ENCODE results near the gene VAV2.
A peak's percentile ranks its signal among the peaks of the same experiment; 100 is the strongest.
"Not testable (repeated sequence)": the region's sequence is repeated elsewhere in the genome, so short reads cannot be mapped to it uniquely, and the experiment has no call there.

The VAV2 gene

DNA sequence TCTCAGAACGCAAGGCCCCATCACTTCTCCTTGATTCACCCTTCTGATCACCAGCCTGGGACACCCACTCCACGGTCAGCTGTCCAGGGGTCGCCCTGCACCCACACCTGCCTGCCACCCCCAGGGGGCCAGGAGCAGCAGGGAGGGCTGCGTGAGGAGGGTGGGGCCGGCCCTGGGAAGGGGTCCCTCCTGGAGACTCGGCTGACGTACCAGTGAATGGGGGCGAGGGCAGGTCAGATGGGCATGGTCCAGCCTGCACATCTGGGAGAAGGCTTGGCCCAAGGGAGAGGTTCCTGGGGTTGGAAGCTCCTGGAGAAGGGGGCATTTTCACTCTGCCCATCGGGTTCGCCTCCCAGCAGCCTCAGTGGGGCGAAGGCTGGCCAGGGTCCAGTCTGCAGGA, 232.2 kb downstream of the VAV2 start:
- DNase-seq: no peak

GRCh38 chr9:133759146-133759900, 232.8 kb downstream of the VAV2 start:
- no peak for DNase-seq

GRCh38 chr9:133758228-133758627, 233.9 kb downstream of the VAV2 start:
- DNase-seq: no peak

DNA sequence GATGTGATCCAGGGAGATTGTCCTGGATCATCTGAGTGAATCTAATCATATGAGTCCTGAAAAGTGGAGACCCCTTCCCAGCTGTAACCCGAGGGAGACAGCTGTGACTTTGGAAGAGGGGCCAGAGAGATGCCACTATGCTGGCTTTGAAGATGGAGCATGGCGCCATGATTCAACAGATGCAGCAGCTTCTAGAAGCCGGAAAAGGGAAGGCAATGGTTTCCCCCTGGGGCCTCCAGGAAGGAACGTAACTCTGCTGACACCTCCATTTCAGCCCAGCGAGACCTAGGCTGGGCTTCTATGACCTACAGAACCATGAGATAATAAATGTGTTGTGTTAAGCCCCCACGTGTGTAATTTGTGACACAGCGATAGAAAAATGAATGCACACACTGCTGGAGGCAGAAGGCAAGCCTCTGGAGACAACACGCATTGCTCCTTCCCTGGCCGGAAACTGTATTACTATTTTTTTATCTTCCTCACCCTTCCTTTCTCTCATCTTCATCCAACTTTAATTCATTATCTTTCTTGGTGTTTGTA, 237.4 kb downstream of the VAV2 start:
- DNase-seq: no peak

GRCh38 chr9:133754187-133754586, 237.9 kb downstream of the VAV2 start:
- no peak for DNase-seq

- no peak for DNase-seq
Observed at GRCh38 chr9:133752739-133753446, 239.2 kb downstream of the VAV2 start.

DNA sequence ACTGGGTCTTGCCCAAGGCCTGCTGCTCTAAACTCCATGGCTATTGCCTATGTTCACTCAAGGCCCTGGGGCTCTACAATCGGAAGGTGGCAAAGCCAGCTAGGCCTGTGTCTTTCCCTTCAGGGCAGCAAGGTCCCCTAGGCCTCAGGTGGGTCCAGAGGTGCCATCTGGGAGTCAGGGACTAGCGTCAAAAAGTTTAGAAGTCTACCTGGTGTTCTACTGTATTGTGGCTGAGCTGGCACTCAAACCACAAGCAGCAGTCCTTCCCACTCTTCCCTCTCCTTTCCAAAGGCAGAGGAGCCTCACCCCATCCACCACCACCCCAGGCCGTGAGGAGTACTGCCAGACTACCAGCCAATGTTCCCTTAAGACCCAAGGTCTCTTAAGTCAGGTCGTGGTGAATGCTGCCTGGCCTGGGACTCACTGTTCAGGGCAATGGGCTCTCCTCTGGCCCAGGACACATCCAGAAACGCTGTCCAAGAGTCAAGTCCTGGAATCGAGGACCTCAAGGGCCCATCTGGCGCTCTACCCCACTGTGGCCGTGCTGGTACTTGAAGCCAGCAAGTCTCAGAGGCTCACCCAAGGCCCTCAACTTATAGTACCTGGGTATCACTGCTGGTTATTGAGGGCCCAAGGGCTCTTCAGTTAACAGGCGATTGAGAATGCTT, 241.0 kb downstream of the VAV2 start:
- no peak for DNase-seq

GRCh38 chr9:133747309-133747708, 244.8 kb downstream of the VAV2 start:
- DNase-seq: no peak

DNA sequence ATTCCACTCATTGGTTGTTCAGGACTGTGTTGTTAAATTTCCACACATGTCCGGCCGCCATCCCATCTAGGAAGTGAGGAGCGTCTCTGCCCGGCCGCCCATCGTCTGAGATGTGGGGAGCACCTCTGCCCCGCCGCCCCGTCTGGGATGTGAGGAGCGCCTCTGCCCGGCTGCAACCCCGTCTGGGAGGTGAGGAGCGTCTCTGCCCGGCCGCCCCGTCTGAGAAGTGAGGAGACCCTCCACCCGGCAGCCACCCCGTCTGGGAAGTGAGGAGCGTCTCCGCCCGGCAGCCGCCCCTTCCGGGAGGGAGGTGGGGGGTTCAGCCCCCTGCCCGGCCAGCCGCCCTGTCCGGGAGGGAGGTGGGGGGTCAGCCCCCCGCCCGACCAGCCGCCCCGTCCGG, 247.6 kb downstream of the VAV2 start:
- DNase-seq: not testable (repeated sequence)

- peak; percentile 92 for DNase-seq
Observed at GRCh38 chr9:133742849-133743444, 249.2 kb downstream of the VAV2 start.

DNA sequence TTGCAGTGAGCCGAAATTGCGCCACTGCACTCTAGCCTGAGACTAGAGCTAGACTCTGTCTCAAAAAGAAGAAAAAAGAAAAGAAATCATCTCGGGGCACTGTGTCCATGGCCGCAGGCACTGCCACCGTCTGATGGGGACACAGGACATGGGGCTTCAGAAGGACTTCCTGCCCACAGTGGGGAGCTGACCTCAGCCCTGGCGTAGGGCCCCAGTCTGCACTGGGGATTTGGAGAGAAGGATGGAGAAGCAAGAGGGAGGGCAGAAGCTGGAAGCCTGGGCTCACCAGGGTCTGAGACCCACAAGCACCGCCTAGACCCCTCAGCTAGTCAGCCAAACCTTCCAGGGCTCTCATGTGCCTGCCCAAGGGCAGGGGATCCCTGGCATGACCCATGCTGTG, 249.9 kb downstream of the VAV2 start:
- no peak for DNase-seq

DNA sequence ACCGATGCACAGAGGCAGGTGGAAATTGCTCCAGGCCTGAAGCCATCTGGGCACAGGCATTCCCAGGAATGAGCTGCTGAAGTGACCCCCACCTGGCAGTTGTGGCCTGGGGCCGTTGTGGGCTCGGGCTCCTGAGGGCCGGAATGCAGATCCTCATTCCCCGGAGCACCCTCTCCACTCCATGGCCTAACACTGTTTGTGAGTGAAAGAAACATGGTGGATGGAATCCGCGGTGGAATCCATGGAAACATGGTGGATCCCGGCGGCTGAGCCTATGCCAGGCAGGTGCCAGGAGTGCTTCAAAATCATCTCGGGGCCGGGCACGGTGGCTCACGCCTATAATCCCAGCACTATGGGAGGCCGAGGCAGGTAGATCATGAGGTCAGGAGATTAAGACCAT, 250.4 kb downstream of the VAV2 start:
- DNase-seq: no peak

DNA sequence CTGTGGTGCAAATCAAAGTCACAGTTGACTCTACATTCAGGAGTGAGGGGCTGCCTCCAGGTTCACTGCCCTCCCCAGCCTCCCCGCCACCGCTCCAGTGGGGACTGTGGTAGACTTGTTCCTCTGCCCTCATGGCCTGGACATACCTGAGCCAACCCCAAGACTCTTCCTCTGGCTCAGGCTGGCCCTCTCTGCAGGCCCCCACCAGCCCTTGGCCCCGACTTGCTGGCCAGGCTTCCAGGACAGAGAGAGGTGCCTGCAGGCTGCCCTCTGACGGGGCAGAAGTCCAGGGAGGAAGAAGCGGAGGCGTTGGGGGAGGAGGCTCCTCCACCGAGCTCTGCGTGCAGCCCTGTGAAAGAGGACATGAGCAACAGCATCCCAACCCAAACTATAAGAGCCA, 251.2 kb downstream of the VAV2 start:
- DNase-seq: no peak

- DNase-seq: no peak
Observed at GRCh38 chr9:133739408-133740280, 252.5 kb downstream of the VAV2 start.

- DNase-seq: no peak
Observed at GRCh38 chr9:133738640-133739225, 253.4 kb downstream of the VAV2 start.

GRCh38 chr9:133737774-133738639, 254.1 kb downstream of the VAV2 start, which contains the start of gene SARDH:
Gene SARDH, minus strand, starts transcription at chr9:133738352. Its CDS starts 4,179 bp downstream, at chr9:133734173.
- peak; percentile 83 for DNase-seq

- DNase-seq: no peak
Observed at GRCh38 chr9:133737071-133737773, 254.9 kb downstream of the VAV2 start.

DNA sequence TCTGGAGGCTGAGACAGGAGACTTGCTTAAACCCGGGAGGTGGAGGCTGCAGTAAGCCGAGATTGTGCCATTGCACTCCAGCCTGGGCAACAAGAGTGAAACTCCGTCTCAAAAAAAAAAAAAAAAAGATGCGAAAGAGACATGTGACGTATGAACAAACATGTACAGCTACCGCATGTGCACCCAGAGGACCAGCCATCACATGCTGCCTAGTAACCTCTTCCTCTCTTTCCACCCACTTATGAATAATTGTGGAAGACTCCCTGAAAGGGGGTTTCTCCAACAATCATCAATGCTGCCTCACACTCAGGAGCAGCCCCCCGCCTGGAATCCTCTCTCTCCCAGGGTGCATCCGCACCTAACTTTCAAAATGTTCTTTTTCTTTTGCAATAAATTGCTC, 256.2 kb downstream of the VAV2 start:
- DNase-seq: no peak

GRCh38 chr9:133735415-133735775, 256.7 kb downstream of the VAV2 start:
- peak; percentile 46 for DNase-seq

Data from eye (tissue), 1 donor.